AG04450 (cell line): ENCODE measurements around the gene RNPC3. TPM values are rescaled to one million over a fixed set of nuclear protein-coding genes. Genes with fewer than 3 reads are reported as not detected.
"Not testable (repeated sequence)": the region's sequence is repeated elsewhere in the genome, so short reads cannot be mapped to it uniquely, and the experiment has no call there.

Experiments
- CTCF ChIA-PET: fragments of 300-600, 350-600 bp; formaldehyde crosslinking; extraction: SDS; loops from one replicate; lab custom pipeline; 2022; ENCODE audit warnings: antibody characterized with exemption, inconsistent platforms; lab: Charles Lee
- POLR2A ChIA-PET: fragments of 350-600 bp; formaldehyde crosslinking; extraction: SDS; loops from one replicate; lab custom pipeline; 2021; ENCODE audit warnings: antibody characterized with exemption, inconsistent platforms; lab: Yijun Ruan, JAX
- DNase-seq: peaks from one replicate; pipeline ENCODE4 v3.0.0-alpha.2; 2011; ENCODE audit warnings: low read depth, low spot score
- H3K27ac ChIP-seq: one replicate; pipeline ENCODE4 v1.5.1; 2012; ENCODE audit warnings: low read depth, low read length, control low read depth
- H3K27me3 ChIP-seq: one replicate; pipeline ENCODE4 v1.6.0; 2012; ENCODE audit warnings: low read length; ENCODE audit not compliant: control insufficient read depth, insufficient read depth
- H3K4me3 ChIP-seq: 2 replicates; pipeline ENCODE4 v1.5.1; 2011; ENCODE audit warnings: mild to moderate bottlenecking, low read depth, low read length, control low read depth
- H3K9me3 ChIP-seq: 2 replicates; pipeline ENCODE4 v1.5.1; 2012; ENCODE audit warnings: low read length; ENCODE audit not compliant: control insufficient read depth, insufficient read depth
- polyA plus RNA-seq: library from polyadenylated mRNA; depleted of rRNA; stranded (reverse); fragments of >200 nt; gene quantifications from 2 replicates; pipeline ENCODE4 v1.2.3, GENCODE V29; 2011; rRNA removed
- TF ChIP-seq, protein P1 (sequence below): IDR thresholded peaks from 2 replicates; pipeline ENCODE4 v1.5.1; 2011; ENCODE audit warnings: low read depth, low read length, control low read depth, inconsistent platforms

The RNPC3 gene
- polyA plus RNA-seq, 1 experiment, result 18.3 TPM

- TF ChIP-seq, protein P1, sequence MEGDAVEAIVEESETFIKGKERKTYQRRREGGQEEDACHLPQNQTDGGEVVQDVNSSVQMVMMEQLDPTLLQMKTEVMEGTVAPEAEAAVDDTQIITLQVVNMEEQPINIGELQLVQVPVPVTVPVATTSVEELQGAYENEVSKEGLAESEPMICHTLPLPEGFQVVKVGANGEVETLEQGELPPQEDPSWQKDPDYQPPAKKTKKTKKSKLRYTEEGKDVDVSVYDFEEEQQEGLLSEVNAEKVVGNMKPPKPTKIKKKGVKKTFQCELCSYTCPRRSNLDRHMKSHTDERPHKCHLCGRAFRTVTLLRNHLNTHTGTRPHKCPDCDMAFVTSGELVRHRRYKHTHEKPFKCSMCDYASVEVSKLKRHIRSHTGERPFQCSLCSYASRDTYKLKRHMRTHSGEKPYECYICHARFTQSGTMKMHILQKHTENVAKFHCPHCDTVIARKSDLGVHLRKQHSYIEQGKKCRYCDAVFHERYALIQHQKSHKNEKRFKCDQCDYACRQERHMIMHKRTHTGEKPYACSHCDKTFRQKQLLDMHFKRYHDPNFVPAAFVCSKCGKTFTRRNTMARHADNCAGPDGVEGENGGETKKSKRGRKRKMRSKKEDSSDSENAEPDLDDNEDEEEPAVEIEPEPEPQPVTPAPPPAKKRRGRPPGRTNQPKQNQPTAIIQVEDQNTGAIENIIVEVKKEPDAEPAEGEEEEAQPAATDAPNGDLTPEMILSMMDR, result no peak
- H3K27ac ChIP-seq, result no peak overlapping the region
- no peaks in the 10 kb centered on the region for H3K9me3 ChIP-seq
- no peaks in the 10 kb centered on the region for H3K27me3 ChIP-seq
- H3K4me3 ChIP-seq, result no peak overlapping the region
- DNase-seq, result no peak
- CTCF ChIA-PET, result no interaction called here
- POLR2A ChIA-PET, result no interaction called here
These were observed 58.4 kb downstream of the RNPC3 start for GRCh38 chr1:103583887-103584286.

DNA sequence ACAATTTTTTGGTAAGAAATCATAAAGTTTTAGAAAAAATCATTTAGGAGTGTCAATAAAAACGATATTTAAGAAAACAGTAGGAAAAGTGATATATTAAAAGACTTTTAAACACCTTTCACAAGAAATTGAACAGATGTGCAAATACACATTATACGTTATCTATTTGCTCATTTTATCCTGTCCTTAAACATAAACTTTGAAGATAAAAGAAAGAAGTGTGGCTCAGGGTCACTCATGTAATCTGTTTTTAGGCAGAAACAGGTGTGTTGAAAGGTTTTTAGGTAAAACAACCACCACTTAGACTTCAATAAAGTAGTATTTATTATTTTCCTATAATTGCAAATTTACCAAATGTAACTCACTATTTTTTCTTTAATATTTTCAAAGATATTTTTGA, 59.0 kb downstream of the RNPC3 start:
- TF ChIP-seq, protein P1, result no peak
- Histone ChIP-seq H3K27me3 (no peaks in the 10 kb centered on the region), H3K4me3 (no peak overlapping the region), H3K27ac (no peak overlapping the region), H3K9me3 (no peaks in the 10 kb centered on the region)
- POLR2A ChIA-PET, result no interaction called here
- CTCF ChIA-PET, result no interaction called here
- no peak for DNase-seq

- H3K27me3 ChIP-seq, H3K9me3 ChIP-seq, H3K27ac ChIP-seq, CTCF ChIA-PET, POLR2A ChIA-PET, H3K4me3 ChIP-seq, DNase-seq: not testable (repeated sequence)
These were observed 77.2 kb downstream of the RNPC3 start for GRCh38 chr1:103602740-103603139.

Other genes starting within 250 kb of the RNPC3 start
- gene AMY2B, start 45.9 kb downstream of the RNPC3 start, polyA plus RNA-seq, result 0.91 and 1.1 TPM in 2 replicates
- not detected in 2 replicates for gene AMY2A, start 91.7 kb downstream of the RNPC3 start, polyA plus RNA-seq
- gene AMY1A, start 130.1 kb downstream of the RNPC3 start, polyA plus RNA-seq, result not detected in 2 replicates
- not detected in 2 replicates for gene AMY1B, start 170.5 kb downstream of the RNPC3 start, polyA plus RNA-seq
- not detected in 2 replicates for gene AMY1C, start 224.2 kb downstream of the RNPC3 start, polyA plus RNA-seq